HCT116 (cell line): Measurements from ENCODE around the gene RFTN1. TPM values are rescaled to one million over a fixed set of nuclear protein-coding genes. Genes with fewer than 3 reads are reported as not detected.

Source experiments
- ATAC-seq: fragments of 200-7000 bp; cut with Tn5 transposase; 2 replicates; pipeline ENCODE4 v1.9.1; 2020; ENCODE audit warnings: mild to moderate bottlenecking, moderate library complexity
- BruUV-seq: library from RNA; stranded (reverse); fragments of 400-500 nt; replicated peaks from 2 replicates; lab custom pipeline; 2021; lab: Mats Ljungman, UMichigan
- CTCF ChIA-PET: fragments of 300-600 bp; sonication (Branson Sonifier 250); formaldehyde crosslinking; loops from one replicate; lab custom pipeline; 2021; ENCODE audit warnings: antibody characterized with exemption; lab: Charles Lee
- POLR2A ChIA-PET: fragments of 300-600, 350-600 bp; sonication (Branson Sonifier 250); formaldehyde crosslinking; loops from one replicate; lab custom pipeline; 2021; ENCODE audit warnings: antibody characterized with exemption; lab: Charles Lee
- RAD21 ChIA-PET, 2 experiments: fragments of 300-600 bp; sonication (Branson Sonifier 250); formaldehyde crosslinking; loops; one replicate each; lab custom pipeline; 2023; ENCODE audit warnings: low total read pairs in 2 of 2; ENCODE audit not compliant: uncharacterized antibody in 2 of 2, unreplicated experiment in 2 of 2, low non-redundant PET in 1 of 2; lab: Charles Lee
- DNase-seq: peaks from one replicate; pipeline ENCODE4 v3.0.0-alpha.2; 2010; ENCODE audit warnings: low read depth, low spot score
- H2AFZ ChIP-seq: fragments of 200-600 bp; shearing (Covaris generic), sonication (generic); 2 replicates; pipeline ENCODE4 v1.6.1; 2017; ENCODE audit warnings: low read depth, mixed run types, mixed read lengths, antibody characterized with exemption, low read length; ENCODE audit not compliant: poor library complexity, severe bottlenecking
- H3K27ac ChIP-seq: 2 replicates; pipeline ENCODE4 v1.5.1; 2012; ENCODE audit warnings: low read depth, low read length
- H3K27me3 ChIP-seq: fragments of 200-600 bp; sonication (generic); 2 replicates; pipeline ENCODE4 v1.6.1; 2016; ENCODE audit warnings: mixed run types, low read length, mixed read lengths; ENCODE audit not compliant: insufficient read depth
- H3K36me3 ChIP-seq, 2 experiments: fragments of 200-500 bp in 1 of 2; fragments of 200-600 bp in 1 of 2; sonication (Bioruptor generic) in 1 of 2; sonication (generic) in 1 of 2; 2 replicates each; pipeline versions ENCODE4 v1.5.1 to v1.6.1; 2014 to 2016; ENCODE audit warnings: low read length in 2 of 2, inconsistent platforms in 1 of 2, mixed read lengths in 1 of 2, mixed run types in 1 of 2; ENCODE audit not compliant: insufficient read depth in 2 of 2, control insufficient read depth in 1 of 2
- H3K4me1 ChIP-seq, 2 experiments: fragments of 200-600 bp in 1 of 2; sonication (generic) in 1 of 2; 2 replicates each; pipeline versions ENCODE4 v1.5.1 to v1.6.1; 2012 to 2017; ENCODE audit warnings: low read length in 2 of 2, inconsistent platforms in 1 of 2, mild to moderate bottlenecking in 1 of 2, mixed read lengths in 1 of 2, mixed run types in 1 of 2, moderate library complexity in 1 of 2; ENCODE audit not compliant: insufficient read depth in 2 of 2, control insufficient read depth in 1 of 2
- H3K4me2 ChIP-seq: fragments of 200-600 bp; sonication (generic); 2 replicates; pipeline ENCODE4 v1.6.1; 2017; ENCODE audit warnings: mixed run types, low read length, mixed read lengths
- H3K4me3 ChIP-seq, 2 experiments: fragments of 200-600 bp in 1 of 2; sonication (generic) in 1 of 2; replicated peaks in 1 of 2; 2 replicates each; pipeline ENCODE4 v1.5.1; 2011 to 2016; ENCODE audit warnings: low read length in 2 of 2, control low read depth in 1 of 2, low read depth in 1 of 2, mild to moderate bottlenecking in 1 of 2, mixed read lengths in 1 of 2, mixed run types in 1 of 2
- H3K79me2 ChIP-seq: fragments of 200-600 bp; sonication (generic); 2 replicates; pipeline ENCODE4 v1.6.1; 2017; ENCODE audit warnings: mild to moderate bottlenecking, mixed run types, low read length, moderate library complexity, mixed read lengths; ENCODE audit not compliant: insufficient read depth
- H3K9ac ChIP-seq: fragments of 200-600 bp; sonication (generic); 2 replicates; pipeline ENCODE4 v1.6.1; 2016; ENCODE audit warnings: low read length, mixed read lengths
- H3K9me2 ChIP-seq: fragments of 200-600 bp; sonication (generic), shearing (Covaris generic); 2 replicates; pipeline ENCODE4 v1.6.1; 2017; ENCODE audit warnings: mixed run types, mild to moderate bottlenecking, moderate library complexity; ENCODE audit not compliant: insufficient read depth
- H3K9me3 ChIP-seq, 2 experiments: fragments of 200-500 bp in 1 of 2; fragments of 200-600 bp in 1 of 2; sonication (Bioruptor generic) in 1 of 2; sonication (generic) in 1 of 2; 2 replicates each; pipeline ENCODE4 v1.6.1; 2014 to 2017; ENCODE audit warnings: low read length in 2 of 2, mixed read lengths in 2 of 2, inconsistent platforms in 1 of 2, low read depth in 1 of 2, mild to moderate bottlenecking in 1 of 2, mixed run types in 1 of 2, moderate library complexity in 1 of 2; ENCODE audit not compliant: control insufficient read depth in 1 of 2, insufficient read depth in 1 of 2
- H4K20me1 ChIP-seq: fragments of 200-600 bp; sonication (generic), shearing (Covaris generic); 2 replicates; pipeline ENCODE4 v1.6.1; 2017; ENCODE audit warnings: mixed run types, mild to moderate bottlenecking, moderate library complexity; ENCODE audit not compliant: insufficient read depth
- CBX3 ChIP-seq: IDR thresholded peaks from 2 replicates; pipeline ENCODE4 v1.6.1; 2012; ENCODE audit warnings: low read depth
- CTCF ChIP-seq, 3 experiments: fragments of 200-600 bp in 1 of 3; sonication (generic) in 1 of 3; IDR thresholded peaks in 2 of 3; conservative IDR thresholded peaks in 1 of 3; 2 replicates each; pipeline ENCODE4 v1.5.1; 2012 to 2017; ENCODE audit warnings: low read depth in 2 of 3, low read length in 2 of 3, antibody characterized with exemption in 1 of 3, borderline replicate concordance in 1 of 3, control low read depth in 1 of 3, mild to moderate bottlenecking in 1 of 3, mixed read lengths in 1 of 3, mixed run types in 1 of 3, moderate library complexity in 1 of 3; ENCODE audit not compliant: insufficient read depth in 1 of 3
- EGR1 ChIP-seq: IDR thresholded peaks from 2 replicates; pipeline ENCODE4 v1.6.1; 2012; ENCODE audit warnings: low read depth
- ELF1 ChIP-seq: IDR thresholded peaks from 2 replicates; pipeline ENCODE4 v1.6.1; 2012; ENCODE audit warnings: low read depth, borderline replicate concordance
- EZH2 ChIP-seq: fragments of 200-600 bp; sonication (generic); IDR thresholded peaks from 2 replicates; pipeline ENCODE4 v1.6.1; 2017; ENCODE audit warnings: antibody characterized with exemption, mixed run types
- MAX ChIP-seq: IDR thresholded peaks from 2 replicates; pipeline ENCODE4 v1.6.1; 2012
- POLR2AphosphoS5 ChIP-seq: IDR thresholded peaks from 2 replicates; pipeline ENCODE4 v1.6.1; 2011; ENCODE audit warnings: mild to moderate bottlenecking, low read depth, low read length, moderate library complexity
- SP1 ChIP-seq: IDR thresholded peaks from 2 replicates; pipeline ENCODE4 v1.6.1; 2012; ENCODE audit warnings: low read depth
- TCF7L2 ChIP-seq: IDR thresholded peaks from 2 replicates; pipeline ENCODE4 v1.7.0; 2011; ENCODE audit warnings: borderline replicate concordance, inconsistent platforms; ENCODE audit not compliant: insufficient read depth, insufficient read length; ENCODE audit errors: extremely low read depth
- ZBTB33 ChIP-seq: IDR thresholded peaks from 2 replicates; pipeline ENCODE4 v1.6.1; 2011; ENCODE audit warnings: mild to moderate bottlenecking, low read length, moderate library complexity; ENCODE audit not compliant: insufficient replicate concordance; ENCODE audit errors: extremely low read depth
- intact Hi-C: fragments of 100-400 bp; cut with micrococcal nuclease; formaldehyde crosslinking; loops from 2 replicates; pipeline ENCODE4 v1.10.0; 2022
- total RNA-seq: library from RNA; stranded (reverse); gene quantifications from one replicate; pipeline ENCODE4 v1.2.1, GENCODE V29; 2021; ENCODE audit not compliant: unreplicated experiment

Gene RFTN1
- total RNA-seq, 1 experiment from 2014 or later: 3.9 TPM

GRCh38 chr3:16280671-16281070 lies 232.8 kb downstream of the RFTN1 start:
- POLR2A ChIA-PET: no interaction called here
- no peaks in the 10 kb centered on the region for H3K4me1 ChIP-seq
- H3K27me3 ChIP-seq: no peaks in the 10 kb centered on the region
- no peak overlapping the region for H3K4me3 ChIP-seq
- no peak overlapping the region for H3K4me2 ChIP-seq
- CTCF ChIA-PET: interaction anchor here (1.5 kb wide), 1 partner anchor 10 kb away, joined by 7 read pairs; no protein-coding TSS in a partner anchor
- no peaks in the 10 kb centered on the region for H3K79me2 ChIP-seq
- no peaks in the 10 kb centered on the region for H3K9me3 ChIP-seq
- no peak overlapping the region for H3K9ac ChIP-seq
- RAD21 ChIA-PET: no interaction called here
- DNase-seq (no peak), ATAC-seq (no peak)
- TF ChIP-seq EZH2 (no peak), CTCF (IDR thresholded peaks at IDR 0.05 in 2 of 3, conservative IDR thresholded peaks at IDR 0.05 in 1 of 3; ENCODE audit: borderline replicate concordance in 1 of 3, insufficient read depth in 1 of 3, low read depth in 2 of 3, low read length in 2 of 3) (no peak), ELF1 (no peak), SP1 (no peak)
- intact Hi-C loops: no loop called here
- no TSS peak for BruUV-seq
- H3K27ac ChIP-seq: no peak overlapping the region
- H2AFZ ChIP-seq: no peak overlapping the region
- no peaks in the 10 kb centered on the region for H3K9me2 ChIP-seq
- H4K20me1 ChIP-seq: no peaks in the 10 kb centered on the region
- peaks cover 4 to 10% of the 10 kb centered on the region in 2 experiments; a peak in 1 of 4 replicates for H3K36me3 ChIP-seq

- H3K4me1 ChIP-seq: no peaks in the 10 kb centered on the region
- CTCF ChIA-PET: interaction anchor here (0.9 kb wide), 1 partner anchor 11 kb away, joined by 3 read pairs; no protein-coding TSS in a partner anchor
- no peak overlapping the region for H2AFZ ChIP-seq
- H3K4me2 ChIP-seq: no peak overlapping the region
- RAD21 ChIA-PET: no interaction called here
- H4K20me1 ChIP-seq: no peaks in the 10 kb centered on the region
- intact Hi-C loops: no loop called here
- H3K4me3 ChIP-seq: no peak overlapping the region
- no peak overlapping the region for H3K9ac ChIP-seq
- BruUV-seq: no TSS peak
- POLR2A ChIA-PET: no interaction called here
- H3K9me3 ChIP-seq: no peaks in the 10 kb centered on the region
- H3K36me3 ChIP-seq: peaks cover 8 to 9% of the 10 kb centered on the region in 2 experiments; a peak in 2 of 4 replicates
- ATAC-seq (no peak), DNase-seq (no peak)
- no peaks in the 10 kb centered on the region for H3K9me2 ChIP-seq
- no peaks in the 10 kb centered on the region for H3K79me2 ChIP-seq
- no peaks in the 10 kb centered on the region for H3K27me3 ChIP-seq
- no peak overlapping the region for H3K27ac ChIP-seq
- TF ChIP-seq TCF7L2 (no peak), ZBTB33 (no peak), MAX (no peak), CTCF (IDR thresholded peaks at IDR 0.05 in 2 of 3, conservative IDR thresholded peaks at IDR 0.05 in 1 of 3; ENCODE audit: borderline replicate concordance in 1 of 3, insufficient read depth in 1 of 3, low read depth in 2 of 3, low read length in 2 of 3) (no peak), CBX3 (no peak), EGR1 (no peak), POLR2AphosphoS5 (no peak), EZH2 (no peak)
These were observed 234.3 kb downstream of the RFTN1 start for GRCh38 chr3:16279010-16279801.
